ENCODE measurements around the gene SPAG5.

- TF ChIP-seq CTCF (IDR thresholded peaks at IDR 0.05) (no peak), POLR2A (IDR thresholded peaks at IDR 0.05) (no peak)
Observed at GRCh38 chr17:28579526-28579925, 19.3 kb downstream of the SPAG5 start.
